Measurements from ENCODE around the gene FOXA3.
"Not testable (repeated sequence)": the region's sequence is repeated elsewhere in the genome, so short reads cannot be mapped to it uniquely, and the experiment has no call there.

Gene FOXA3

GRCh38 chr19:45890877-45891276 is 26.8 kb downstream of the FOXA3 start:
- no peak for DNase-seq (ENCODE audit: low read depth)

GRCh38 chr19:45895519-45895972 is 31.4 kb downstream of the FOXA3 start:
- no peak for DNase-seq (ENCODE audit: low read depth)

- not testable (repeated sequence) for DNase-seq (ENCODE audit: low read depth)
These were observed 32.0 kb downstream of the FOXA3 start for GRCh38 chr19:45895983-45896599.

- no peak for DNase-seq (ENCODE audit: low read depth)
These were observed 33.2 kb downstream of the FOXA3 start for GRCh38 chr19:45897261-45897812.

GRCh38 chr19:45899253-45899652 is 35.1 kb downstream of the FOXA3 start:
- DNase-seq (ENCODE audit: low read depth), result no peak

- DNase-seq (ENCODE audit: low read depth), result no peak
These were observed 35.9 kb downstream of the FOXA3 start for GRCh38 chr19:45899919-45900589.

- DNase-seq (ENCODE audit: low read depth), result no peak
These were observed 36.8 kb downstream of the FOXA3 start for GRCh38 chr19:45900738-45901431.

- no peak for DNase-seq (ENCODE audit: low read depth)
These were observed 37.3 kb downstream of the FOXA3 start for GRCh38 chr19:45901432-45901911.

- DNase-seq (ENCODE audit: low read depth), result no peak
These were observed 38.0 kb downstream of the FOXA3 start, which contains the start of gene MYPOP for GRCh38 chr19:45901912-45902650. Gene MYPOP (minus strand): TSS chr19:45902613. CDS start chr19:45901773, 840 bp downstream.

- DNase-seq (ENCODE audit: low read depth), result peak; percentile 100
These were observed 38.8 kb downstream of the FOXA3 start for GRCh38 chr19:45902651-45903625.

GRCh38 chr19:45905011-45905410 is 40.9 kb downstream of the FOXA3 start:
- DNase-seq (ENCODE audit: low read depth), result no peak

- DNase-seq (ENCODE audit: low read depth), result no peak
These were observed 42.1 kb downstream of the FOXA3 start for GRCh38 chr19:45906221-45906620.

- no peak for DNase-seq (ENCODE audit: low read depth)
These were observed 44.8 kb downstream of the FOXA3 start for GRCh38 chr19:45908956-45909355.

GRCh38 chr19:45911291-45911690 is 47.2 kb downstream of the FOXA3 start:
- DNase-seq (ENCODE audit: low read depth), result no peak

- no peak for DNase-seq (ENCODE audit: low read depth)
These were observed 50.0 kb downstream of the FOXA3 start, which contains the start of gene NANOS2 for GRCh38 chr19:45913874-45914830. Gene NANOS2 (minus strand): TSS chr19:45914778. CDS start chr19:45914693, 85 bp downstream.

- DNase-seq (ENCODE audit: low read depth), result no peak
These were observed 53.4 kb downstream of the FOXA3 start for GRCh38 chr19:45917421-45918091.

GRCh38 chr19:45918721-45919120 is 54.6 kb downstream of the FOXA3 start:
- DNase-seq (ENCODE audit: low read depth), result no peak

GRCh38 chr19:45919678-45920077 is 55.6 kb downstream of the FOXA3 start:
- no peak for DNase-seq (ENCODE audit: low read depth)

GRCh38 chr19:45920458-45920857 is 56.3 kb downstream of the FOXA3 start:
- DNase-seq (ENCODE audit: low read depth), result no peak
